GM19328 (cell line): ENCODE data around the gene RRM1.
"Not testable (repeated sequence)": the region's sequence is repeated elsewhere in the genome, so short reads cannot be mapped to it uniquely, and the experiment has no call there.

Source experiments
- ATAC-seq: cut with Tn5 transposase; IDR thresholded peaks from one replicate; pipeline ENCODE4 v1.9.1; 2021; ENCODE audit warnings: mild to moderate bottlenecking, moderate library complexity; ENCODE audit not compliant: unreplicated experiment

Gene RRM1

GRCh38 chr11:4094348-4095291 is at the start of gene RRM1:
Gene RRM1 (plus strand): TSS chr11:4094799. CDS start chr11:4095013, 214 bp downstream.
- ATAC-seq: peak; percentile 92

GRCh38 chr11:4044976-4045646 is 49.5 kb upstream of the RRM1 start:
- no peak for ATAC-seq

GRCh38 chr11:4048340-4048739 is 46.3 kb upstream of the RRM1 start:
- ATAC-seq: no peak

- no peak for ATAC-seq
Observed at GRCh38 chr11:4049006-4049405, 45.6 kb upstream of the RRM1 start.

- no peak for ATAC-seq
Observed at GRCh38 chr11:4050138-4050537, 44.5 kb upstream of the RRM1 start.

- ATAC-seq: not testable (repeated sequence)
Observed at GRCh38 chr11:4053200-4053599, 41.4 kb upstream of the RRM1 start.

- ATAC-seq: no peak
Observed at GRCh38 chr11:4054643-4055042, 40.0 kb upstream of the RRM1 start.

GRCh38 chr11:4059424-4059823 is 35.2 kb upstream of the RRM1 start:
- ATAC-seq: no peak

- ATAC-seq: no peak
Observed at GRCh38 chr11:4060182-4060923, 34.2 kb upstream of the RRM1 start.

- no peak for ATAC-seq
Observed at GRCh38 chr11:4061700-4062099, 32.9 kb upstream of the RRM1 start.

- no peak for ATAC-seq
Observed at GRCh38 chr11:4063348-4063747, 31.3 kb upstream of the RRM1 start.

GRCh38 chr11:4064278-4064955 is 30.2 kb upstream of the RRM1 start:
- ATAC-seq: no peak

- no peak for ATAC-seq
Observed at GRCh38 chr11:4065086-4065485, 29.5 kb upstream of the RRM1 start.

GRCh38 chr11:4065601-4066377 is 28.8 kb upstream of the RRM1 start:
- ATAC-seq: no peak

- no peak for ATAC-seq
Observed at GRCh38 chr11:4066910-4067309, 27.7 kb upstream of the RRM1 start.

GRCh38 chr11:4068962-4069361 is 25.6 kb upstream of the RRM1 start:
- no peak for ATAC-seq

GRCh38 chr11:4071325-4071724 is 23.3 kb upstream of the RRM1 start:
- no peak for ATAC-seq

- no peak for ATAC-seq
Observed at GRCh38 chr11:4071914-4072313, 22.7 kb upstream of the RRM1 start.

GRCh38 chr11:4072668-4073285 is 21.8 kb upstream of the RRM1 start:
- ATAC-seq: no peak

GRCh38 chr11:4074266-4074665 is 20.3 kb upstream of the RRM1 start:
- ATAC-seq: no peak
